ENCODE data around the gene IL10RA. TPM values are rescaled to one million over a fixed set of nuclear protein-coding genes. Genes with fewer than 3 reads are reported as not detected.
A peak's percentile ranks its signal among the peaks of the same experiment; 100 is the strongest.

Gene IL10RA
- total and polyA plus RNA-seq, 3 experiments from 2014 or later = 120 to 659 (median 122) TPM

GRCh38 chr11:118009864-118010737 lies 23.9 kb downstream of the IL10RA start:
- CTCF ChIA-PET = interaction anchor here (1.3 kb wide), 1 partner anchor 32 kb away, joined by 3 read pairs; no protein-coding TSS in a partner anchor
- Histone ChIP-seq H3K9me3 (ENCODE audit: low read length) (no peaks in the 10 kb centered on the region), H3K36me3 (ENCODE audit: insufficient read depth, low read length) (no peaks in the 10 kb centered on the region), H3K27me3 (ENCODE audit: insufficient read depth, low read length, poor library complexity, severe bottlenecking) (no peaks in the 10 kb centered on the region), H3K27ac (ENCODE audit: low read depth, low read length) (no peak overlapping the region), H3K4me3 (ENCODE audit: low read length) (no peak overlapping the region), H3K4me1 (ENCODE audit: insufficient read depth, low read length) (peaks cover 100% of the 10 kb centered on the region)
- no peak for DNase-seq
- peak overlapping the region; percentile 69 to 100 (median 87) for H3K27ac Mint-ChIP-seq
- peaks cover 98 to 100% (median 100%) of the 10 kb centered on the region in 3 donors for H3K4me1 Mint-ChIP-seq
- peaks cover 2 to 9% (median 3%) of the 10 kb centered on the region in 3 donors for H3K36me3 Mint-ChIP-seq
- peak overlapping the region in 4 of 7 donors; percentile 32 to 83 (median 48) for H3K4me3 Mint-ChIP-seq
- H3K9me3 Mint-ChIP-seq = peaks cover 0 to 2% (median 0%) of the 10 kb centered on the region in 5 donors
- H3K27me3 Mint-ChIP-seq = no peaks in the 10 kb centered on the region
- POLR2A ChIA-PET = interaction anchor here (1.2 kb wide), 1 partner anchor 10 kb away, joined by 4 read pairs; no protein-coding TSS in a partner anchor

GRCh38 chr11:118010738-118011461 lies 24.7 kb downstream of the IL10RA start:
- DNase-seq = no peak
- ChIA-PET POLR2A (no interaction called here), CTCF (interaction anchor here (1.0 to 1.6 kb wide), 2 partner anchors 37 to 42 kb away, joined by 3 to 12 read pairs; no protein-coding TSS in a partner anchor)
- H3K4me1 ChIP-seq (ENCODE audit: insufficient read depth, low read length) = peaks cover 100% of the 10 kb centered on the region
- peaks cover 98 to 100% (median 100%) of the 10 kb centered on the region in 3 donors for H3K4me1 Mint-ChIP-seq
- H3K27me3 ChIP-seq (ENCODE audit: insufficient read depth, low read length, poor library complexity, severe bottlenecking) = no peaks in the 10 kb centered on the region
- H3K27ac Mint-ChIP-seq = peak overlapping the region; percentile 69 to 100 (median 91)
- peaks cover 0 to 2% (median 0%) of the 10 kb centered on the region in 5 donors for H3K9me3 Mint-ChIP-seq
- H3K9me3 ChIP-seq (ENCODE audit: low read length) = no peaks in the 10 kb centered on the region
- H3K4me3 Mint-ChIP-seq = peak overlapping the region in 1 of 7 donors; percentile 70
- H3K36me3 Mint-ChIP-seq = peaks cover 2 to 9% (median 3%) of the 10 kb centered on the region in 3 donors
- no peak overlapping the region for H3K27ac ChIP-seq (ENCODE audit: low read depth, low read length)
- no peaks in the 10 kb centered on the region for H3K36me3 ChIP-seq (ENCODE audit: insufficient read depth, low read length)
- no peak overlapping the region for H3K4me3 ChIP-seq (ENCODE audit: low read length)
- H3K27me3 Mint-ChIP-seq = no peaks in the 10 kb centered on the region

- H3K27ac ChIP-seq (ENCODE audit: low read depth, low read length) = peak overlapping the region; percentile 49
- POLR2A ChIA-PET = interaction anchor here (0.6 to 1.3 kb wide), 2 partner anchors 29 to 39 kb away, joined by 3 to 5 read pairs; no protein-coding TSS in a partner anchor
These were observed 26.0 kb downstream of the IL10RA start for GRCh38 chr11:118012083-118012669.

GRCh38 chr11:118014022-118014421 lies 27.8 kb downstream of the IL10RA start:
- no peak for DNase-seq
- CTCF ChIA-PET = interaction anchor here (1.1 to 3.8 kb wide), 2 partner anchors 9 to 38 kb away, joined by 4 to 27 read pairs; no protein-coding TSS in a partner anchor
- peak overlapping the region in 6 of 7 donors; percentile 6 to 78 (median 40) for H3K4me3 Mint-ChIP-seq
- H3K36me3 Mint-ChIP-seq = peaks cover 8 to 30% (median 16%) of the 10 kb centered on the region in 3 donors
- H3K9me3 Mint-ChIP-seq = peaks cover 9 to 19% (median 17%) of the 10 kb centered on the region in 5 donors
- Histone ChIP-seq H3K27me3 (ENCODE audit: insufficient read depth, low read length, poor library complexity, severe bottlenecking) (no peaks in the 10 kb centered on the region), H3K36me3 (ENCODE audit: insufficient read depth, low read length) (no peaks in the 10 kb centered on the region), H3K9me3 (ENCODE audit: low read length) (peaks cover 12% of the 10 kb centered on the region), H3K4me3 (ENCODE audit: low read length) (no peak overlapping the region), H3K27ac (ENCODE audit: low read depth, low read length) (no peak overlapping the region), H3K4me1 (ENCODE audit: insufficient read depth, low read length) (peaks cover 83% of the 10 kb centered on the region)
- H3K27me3 Mint-ChIP-seq = no peaks in the 10 kb centered on the region
- H3K27ac Mint-ChIP-seq = peak overlapping the region; percentile 74 to 98 (median 94)
- H3K4me1 Mint-ChIP-seq = peaks cover 91 to 98% (median 98%) of the 10 kb centered on the region in 3 donors
- POLR2A ChIA-PET = interaction anchor here (1.8 to 2.3 kb wide), 2 partner anchors 13 to 27 kb away, joined by 6 to 9 read pairs; partner anchors contain the start of gene IL10RA

More at GRCh38 chr11:118012083-118012669, 26.0 kb downstream of the IL10RA start:
- Mint-ChIP-seq H3K4me3 (peak overlapping the region; percentile 11 to 82 (median 60)), H3K9me3 (peaks cover under 1 to 6% (median 4%) of the 10 kb centered on the region in 5 donors), H3K4me1 (peaks cover 98 to 100% (median 100%) of the 10 kb centered on the region in 3 donors), H3K27ac (peak overlapping the region; percentile 84 to 100 (median 94)), H3K27me3 (no peaks in the 10 kb centered on the region), H3K36me3 (peaks cover 2 to 16% (median 5%) of the 10 kb centered on the region in 3 donors)
- Histone ChIP-seq H3K4me3 (ENCODE audit: low read length) (no peak overlapping the region), H3K4me1 (ENCODE audit: insufficient read depth, low read length) (peaks cover 100% of the 10 kb centered on the region), H3K36me3 (ENCODE audit: insufficient read depth, low read length) (no peaks in the 10 kb centered on the region), H3K27me3 (ENCODE audit: insufficient read depth, low read length, poor library complexity, severe bottlenecking) (no peaks in the 10 kb centered on the region), H3K9me3 (ENCODE audit: low read length) (no peaks in the 10 kb centered on the region)
- DNase-seq = no peak
- CTCF ChIA-PET = interaction anchor here (1.0 to 1.7 kb wide), 5 partner anchors 10 to 65 kb away, joined by 3 to 12 read pairs (median 4); partner anchors contain the start of gene IL10RA

- Mint-ChIP-seq H3K4me1 (peaks cover 80 to 91% (median 87%) of the 10 kb centered on the region in 3 donors), H3K36me3 (peaks cover 10 to 37% (median 15%) of the 10 kb centered on the region in 3 donors), H3K27me3 (no peaks in the 10 kb centered on the region), H3K4me3 (peak overlapping the region; percentile 28 to 88 (median 79)), H3K9me3 (peaks cover 9 to 21% (median 17%) of the 10 kb centered on the region in 5 donors), H3K27ac (peak overlapping the region; percentile 89 to 98 (median 94))
- no peaks in the 10 kb centered on the region for H3K36me3 ChIP-seq (ENCODE audit: insufficient read depth, low read length)
- DNase-seq = peak in 3 of 5 donors; percentile 53 to 62 (median 58)
- ChIA-PET POLR2A (interaction anchor here (0.6 to 2.3 kb wide), 10 partner anchors 8 to 209 kb away, joined by 3 to 21 read pairs (median 7); partner anchors contain the start of gene IL10RA), CTCF (interaction anchor here (0.9 to 3.8 kb wide), 15 partner anchors 8 to 208 kb away, joined by 3 to 27 read pairs (median 5); partner anchors contain the start of gene IL10RA)
- no peaks in the 10 kb centered on the region for H3K27me3 ChIP-seq (ENCODE audit: insufficient read depth, low read length, poor library complexity, severe bottlenecking)
- peak overlapping the region; percentile 31 for H3K4me3 ChIP-seq (ENCODE audit: low read length)
- peaks cover 69% of the 10 kb centered on the region for H3K4me1 ChIP-seq (ENCODE audit: insufficient read depth, low read length)
- peaks cover 12% of the 10 kb centered on the region for H3K9me3 ChIP-seq (ENCODE audit: low read length)
- H3K27ac ChIP-seq (ENCODE audit: low read depth, low read length) = no peak overlapping the region
These were observed 29.2 kb downstream of the IL10RA start for GRCh38 chr11:118015385-118015841.

- H3K27me3 ChIP-seq (ENCODE audit: insufficient read depth, low read length, poor library complexity, severe bottlenecking) = no peaks in the 10 kb centered on the region
- no peaks in the 10 kb centered on the region for H3K36me3 ChIP-seq (ENCODE audit: insufficient read depth, low read length)
- H3K27ac Mint-ChIP-seq = peak overlapping the region; percentile 89 to 98 (median 94)
- no peaks in the 10 kb centered on the region for H3K27me3 Mint-ChIP-seq
- no peak overlapping the region for H3K27ac ChIP-seq (ENCODE audit: low read depth, low read length)
- ChIA-PET POLR2A (interaction anchor here (0.6 to 2.3 kb wide), 14 partner anchors 9 to 201 kb away, joined by 3 to 21 read pairs (median 4); partner anchors contain the start of gene IL10RA), CTCF (interaction anchor here (1.0 to 3.8 kb wide), 13 partner anchors 9 to 209 kb away, joined by 3 to 27 read pairs (median 7); partner anchors contain the start of gene IL10RA)
- peak overlapping the region; percentile 28 to 88 (median 79) for H3K4me3 Mint-ChIP-seq
- H3K9me3 Mint-ChIP-seq = peaks cover 9 to 25% (median 19%) of the 10 kb centered on the region in 5 donors
- peaks cover 12% of the 10 kb centered on the region for H3K9me3 ChIP-seq (ENCODE audit: low read length)
- peaks cover 62% of the 10 kb centered on the region for H3K4me1 ChIP-seq (ENCODE audit: insufficient read depth, low read length)
- peaks cover 10 to 40% (median 15%) of the 10 kb centered on the region in 3 donors for H3K36me3 Mint-ChIP-seq
- no peak for DNase-seq
- peak overlapping the region; percentile 31 for H3K4me3 ChIP-seq (ENCODE audit: low read length)
- H3K4me1 Mint-ChIP-seq = peaks cover 74 to 84% (median 80%) of the 10 kb centered on the region in 3 donors
These were observed 29.9 kb downstream of the IL10RA start for GRCh38 chr11:118016104-118016503.

Data from CD8-positive, alpha-beta memory T cell (primary cell).